ENCODE data around the gene NFAM1.

NFAM1 gene

DNA sequence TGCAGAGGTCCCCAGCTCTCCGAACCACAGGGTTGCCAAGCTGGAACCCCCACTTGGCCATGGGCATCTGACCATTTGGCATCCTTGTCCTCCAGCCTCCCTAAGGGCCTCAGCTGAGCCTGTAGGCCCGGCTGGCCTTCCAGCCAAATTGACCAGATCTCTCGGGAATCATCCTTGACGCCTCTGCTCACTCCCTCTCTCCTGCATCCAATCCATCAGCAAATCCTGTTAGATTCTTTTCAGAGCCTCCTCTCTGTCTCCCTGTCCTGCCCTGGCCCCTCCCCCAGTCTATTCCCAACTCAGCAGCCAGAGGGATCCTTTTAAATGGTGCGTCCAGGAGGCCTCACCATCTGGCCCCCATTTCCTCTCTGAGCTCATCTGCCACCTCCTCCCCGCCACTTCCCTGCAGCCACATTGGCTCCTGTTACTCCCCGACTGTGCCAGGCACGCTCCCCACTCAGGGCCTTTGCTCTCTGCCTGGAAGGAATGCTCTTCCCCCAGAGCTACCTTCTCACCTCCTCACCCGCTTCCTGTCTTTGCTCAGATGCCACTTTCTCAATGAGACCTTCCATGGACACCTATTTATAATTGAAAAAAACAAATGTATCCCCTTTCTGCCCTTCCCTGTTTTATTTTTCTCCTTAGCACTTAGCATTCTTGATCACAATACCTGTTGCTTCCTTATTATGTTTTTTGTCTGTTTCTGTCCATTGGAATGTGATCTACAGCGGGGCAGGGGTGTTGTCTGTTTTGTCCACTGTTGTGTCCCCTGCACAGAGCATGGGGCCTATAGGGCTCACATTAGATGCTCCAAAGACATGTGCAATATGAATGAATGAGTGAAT is 78.1 kb downstream of the NFAM1 start:
- no peak overlapping the region for H3K27ac Mint-ChIP-seq

DNA sequence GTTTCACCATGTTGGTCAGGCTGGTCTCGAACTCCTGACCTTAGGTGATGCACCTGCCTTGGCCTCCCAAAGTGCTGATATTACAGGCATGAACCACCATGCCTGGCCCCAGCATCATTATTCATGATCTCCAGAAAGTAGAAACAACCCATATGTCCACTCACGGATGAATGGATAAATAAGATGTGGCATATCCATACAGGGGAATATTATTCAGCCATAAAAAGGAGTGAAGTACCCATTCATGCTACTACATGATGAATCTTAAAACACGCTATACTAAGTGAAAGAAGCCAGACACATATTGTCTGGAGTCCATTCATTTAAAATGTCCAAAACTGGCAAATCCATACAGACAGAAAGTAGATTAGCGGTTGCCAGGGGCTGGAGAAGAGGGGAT is 81.8 kb downstream of the NFAM1 start:
- peaks cover 6% of the 10 kb centered on the region for H3K27me3 Mint-ChIP-seq
- no peak overlapping the region for H3K27ac Mint-ChIP-seq
- no peak overlapping the region for H3K4me3 Mint-ChIP-seq
- ATAC-seq, result no peak
- peaks cover 4% of the 10 kb centered on the region for H3K4me1 Mint-ChIP-seq
- no peak for DNase-seq
- no peaks in the 10 kb centered on the region for H3K36me3 Mint-ChIP-seq (ENCODE audit: low read depth)
- H3K9me3 Mint-ChIP-seq, result no peaks in the 10 kb centered on the region

More for the DNA sequence above, 78.1 kb downstream of the NFAM1 start:
- Mint-ChIP-seq H3K4me3 (no peak overlapping the region), H3K4me1 (no peaks in the 10 kb centered on the region), H3K27me3 (peaks cover 6% of the 10 kb centered on the region), H3K9me3 (no peaks in the 10 kb centered on the region), H3K36me3 (ENCODE audit: low read depth) (no peaks in the 10 kb centered on the region)
- no peak for ATAC-seq
- no peak for DNase-seq

DNA sequence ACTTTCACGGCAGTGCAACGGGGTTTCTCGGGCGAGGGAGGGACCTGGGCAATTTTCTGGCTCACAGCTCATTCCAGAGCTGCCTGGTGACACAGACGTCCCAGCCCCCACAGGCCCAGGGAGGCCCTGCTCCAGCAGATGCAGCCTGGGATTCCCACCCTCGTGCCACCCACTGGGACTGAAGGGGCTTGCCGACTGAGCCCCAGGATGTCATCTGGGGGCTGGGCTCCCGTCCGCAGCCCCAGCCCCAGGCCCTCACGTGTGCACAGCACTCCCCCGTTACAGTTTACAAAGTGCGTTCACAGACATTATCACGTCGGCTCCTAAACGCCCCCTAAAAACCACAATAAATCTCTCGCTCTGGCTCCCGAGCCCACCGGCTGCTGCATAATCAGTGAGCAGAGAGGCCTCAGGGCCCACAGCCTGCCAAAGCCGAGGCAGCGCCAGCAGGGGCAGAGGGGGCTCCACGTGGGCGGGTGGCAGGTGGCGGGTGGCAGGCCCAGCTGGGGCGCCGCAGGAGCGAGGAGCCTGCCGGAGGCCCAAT is 84.8 kb downstream of the NFAM1 start:
- H3K4me1 Mint-ChIP-seq, result peaks cover 9% of the 10 kb centered on the region
- no peaks in the 10 kb centered on the region for H3K9me3 Mint-ChIP-seq
- DNase-seq (peak; percentile 20), ATAC-seq (no peak)
- H3K36me3 Mint-ChIP-seq (ENCODE audit: low read depth), result no peaks in the 10 kb centered on the region
- H3K27me3 Mint-ChIP-seq, result peaks cover 2% of the 10 kb centered on the region
- H3K27ac Mint-ChIP-seq, result no peak overlapping the region
- no peak overlapping the region for H3K4me3 Mint-ChIP-seq

DNA sequence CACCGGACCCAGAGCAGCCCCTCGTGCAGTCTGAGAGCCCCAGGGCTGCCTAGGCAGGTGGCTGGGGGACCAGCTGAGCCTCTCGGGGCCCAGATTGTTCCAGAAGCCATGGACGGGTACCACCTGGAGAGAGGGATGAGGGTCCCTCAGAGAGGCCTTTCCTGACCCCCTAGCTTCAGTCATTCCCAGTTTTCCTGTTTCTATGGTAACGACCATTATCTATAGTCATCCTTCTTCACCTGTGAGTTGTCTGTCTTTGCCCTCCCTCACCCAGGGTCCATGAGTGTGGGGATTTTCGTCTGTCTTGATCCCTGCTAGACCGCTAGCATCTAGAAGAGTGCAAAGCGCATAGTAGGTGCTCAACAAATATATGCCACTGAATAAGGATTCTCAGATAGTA is 85.5 kb downstream of the NFAM1 start:
- ATAC-seq (no peak), DNase-seq (no peak)
- H3K27me3 Mint-ChIP-seq, result peaks cover 6% of the 10 kb centered on the region
- peaks cover 9% of the 10 kb centered on the region for H3K4me1 Mint-ChIP-seq
- H3K4me3 Mint-ChIP-seq, result no peak overlapping the region
- H3K36me3 Mint-ChIP-seq (ENCODE audit: low read depth), result no peaks in the 10 kb centered on the region
- no peaks in the 10 kb centered on the region for H3K9me3 Mint-ChIP-seq
- no peak overlapping the region for H3K27ac Mint-ChIP-seq

DNA sequence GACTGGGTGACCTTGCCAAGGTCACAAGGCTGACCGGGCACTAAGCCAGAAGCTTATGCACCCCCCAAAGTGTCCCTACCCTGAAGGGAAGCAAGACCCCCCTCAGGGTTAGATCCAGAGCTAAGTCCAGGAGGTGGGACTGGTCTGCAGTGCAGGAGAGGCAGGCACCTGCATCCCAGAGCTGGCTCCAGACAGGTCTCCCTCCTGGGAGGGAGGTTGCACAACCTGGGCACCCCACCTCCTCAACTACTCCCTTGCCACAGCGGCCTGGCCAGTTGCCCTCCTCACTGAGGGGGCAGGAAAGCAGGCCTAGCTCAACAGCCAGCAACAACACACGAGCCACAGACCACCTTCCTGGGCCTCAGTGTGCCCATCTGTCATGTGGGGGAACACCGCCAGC is 86.7 kb downstream of the NFAM1 start:
- Mint-ChIP-seq H3K27me3 (peaks cover 5% of the 10 kb centered on the region), H3K4me3 (no peak overlapping the region), H3K27ac (no peak overlapping the region), H3K36me3 (ENCODE audit: low read depth) (no peaks in the 10 kb centered on the region), H3K9me3 (no peaks in the 10 kb centered on the region), H3K4me1 (peaks cover 9% of the 10 kb centered on the region)
- ATAC-seq (no peak), DNase-seq (no peak)

DNA sequence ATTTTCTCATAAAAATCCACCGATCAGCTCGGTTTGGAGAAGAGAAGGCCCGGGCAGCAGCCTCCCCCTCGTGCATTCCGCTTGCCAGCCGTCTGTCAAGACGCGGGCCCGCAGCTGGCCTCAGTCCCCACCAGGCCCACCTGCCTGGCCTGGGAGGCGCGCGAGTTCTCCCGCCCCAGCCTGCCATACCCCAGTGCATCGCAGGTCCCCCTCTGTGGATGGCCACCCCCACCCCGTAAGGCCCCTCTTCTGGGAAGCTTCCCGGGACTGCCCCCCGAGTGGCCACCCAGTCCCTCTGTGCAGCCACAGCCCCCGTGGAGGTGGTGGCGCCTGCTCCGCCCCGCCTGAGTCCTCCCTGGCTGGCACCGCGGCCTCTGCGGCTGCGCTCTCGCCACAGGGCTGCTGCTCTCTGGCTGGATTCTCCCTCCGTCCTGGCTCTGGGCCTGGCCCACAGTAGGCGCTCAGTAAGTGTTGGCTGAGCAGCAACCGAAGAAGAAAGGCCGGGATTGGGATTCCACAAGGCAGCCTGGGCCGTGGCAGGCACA is 87.8 kb downstream of the NFAM1 start:
- Mint-ChIP-seq H3K4me3 (no peak overlapping the region), H3K36me3 (ENCODE audit: low read depth) (no peaks in the 10 kb centered on the region), H3K9me3 (no peaks in the 10 kb centered on the region), H3K27ac (no peak overlapping the region), H3K4me1 (peaks cover 9% of the 10 kb centered on the region), H3K27me3 (peaks cover 5% of the 10 kb centered on the region)
- ATAC-seq (no peak), DNase-seq (no peak)

DNA sequence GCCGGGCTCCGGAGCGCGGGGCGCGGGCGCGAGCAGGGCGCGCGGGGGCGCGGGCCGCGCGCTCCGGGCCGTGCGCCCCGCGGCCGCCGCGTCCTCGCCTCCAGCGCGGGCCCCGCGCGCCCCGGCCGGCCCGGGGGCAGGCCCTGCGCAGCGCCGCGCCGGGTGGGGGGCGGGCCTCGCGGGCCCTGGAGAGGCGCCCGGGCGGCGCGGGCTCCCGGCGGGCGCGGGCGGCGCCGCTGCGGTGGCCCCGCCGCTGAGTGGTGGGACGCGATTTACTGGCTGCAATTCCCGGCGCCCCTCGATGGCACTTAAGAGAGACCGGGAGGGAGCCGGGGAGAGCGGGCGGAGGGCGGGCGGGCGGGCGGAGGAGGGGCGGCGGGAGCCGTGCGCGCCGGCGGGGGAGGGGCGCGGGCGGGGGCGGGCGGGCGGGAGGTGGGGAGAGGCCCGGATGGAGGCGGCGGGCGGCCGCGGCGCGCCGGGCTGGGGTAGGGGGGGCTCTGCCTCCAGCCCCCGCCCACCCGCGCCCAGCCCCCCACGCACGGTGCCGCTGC is 88.6 kb downstream of the NFAM1 start:
- DNase-seq, result no peak

DNA sequence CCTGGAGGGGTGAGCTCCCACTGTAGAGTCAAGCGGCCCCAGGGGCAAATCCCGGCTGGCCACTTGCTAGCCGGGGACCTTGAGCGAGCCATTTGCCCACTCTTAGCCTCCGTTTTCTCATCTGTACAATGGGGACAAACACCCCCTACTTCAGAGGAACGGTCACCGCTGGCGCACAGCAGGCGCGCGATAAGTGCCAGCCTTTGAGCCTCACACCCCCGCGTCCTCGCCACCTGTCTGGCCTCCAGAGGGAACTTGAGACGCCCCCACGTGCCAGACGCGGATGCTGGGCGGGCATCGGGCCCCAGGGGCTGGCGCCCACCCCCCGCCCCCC is 89.1 kb downstream of the NFAM1 start:
- H3K27me3 Mint-ChIP-seq, result peaks cover 5% of the 10 kb centered on the region
- DNase-seq, result peak; percentile 20
- no peaks in the 10 kb centered on the region for H3K9me3 Mint-ChIP-seq
- H3K36me3 Mint-ChIP-seq (ENCODE audit: low read depth), result no peaks in the 10 kb centered on the region
- no peak for ATAC-seq
- peaks cover 9% of the 10 kb centered on the region for H3K4me1 Mint-ChIP-seq
- H3K27ac Mint-ChIP-seq, result no peak overlapping the region
- H3K4me3 Mint-ChIP-seq, result peak overlapping the region; percentile 32

More for the DNA sequence above, 88.6 kb downstream of the NFAM1 start:
- Mint-ChIP-seq H3K4me1 (peaks cover 9% of the 10 kb centered on the region), H3K27ac (no peak overlapping the region), H3K27me3 (peaks cover 5% of the 10 kb centered on the region), H3K9me3 (no peaks in the 10 kb centered on the region), H3K36me3 (ENCODE audit: low read depth) (no peaks in the 10 kb centered on the region), H3K4me3 (no peak overlapping the region)
- peak; percentile 11 for ATAC-seq

DNA sequence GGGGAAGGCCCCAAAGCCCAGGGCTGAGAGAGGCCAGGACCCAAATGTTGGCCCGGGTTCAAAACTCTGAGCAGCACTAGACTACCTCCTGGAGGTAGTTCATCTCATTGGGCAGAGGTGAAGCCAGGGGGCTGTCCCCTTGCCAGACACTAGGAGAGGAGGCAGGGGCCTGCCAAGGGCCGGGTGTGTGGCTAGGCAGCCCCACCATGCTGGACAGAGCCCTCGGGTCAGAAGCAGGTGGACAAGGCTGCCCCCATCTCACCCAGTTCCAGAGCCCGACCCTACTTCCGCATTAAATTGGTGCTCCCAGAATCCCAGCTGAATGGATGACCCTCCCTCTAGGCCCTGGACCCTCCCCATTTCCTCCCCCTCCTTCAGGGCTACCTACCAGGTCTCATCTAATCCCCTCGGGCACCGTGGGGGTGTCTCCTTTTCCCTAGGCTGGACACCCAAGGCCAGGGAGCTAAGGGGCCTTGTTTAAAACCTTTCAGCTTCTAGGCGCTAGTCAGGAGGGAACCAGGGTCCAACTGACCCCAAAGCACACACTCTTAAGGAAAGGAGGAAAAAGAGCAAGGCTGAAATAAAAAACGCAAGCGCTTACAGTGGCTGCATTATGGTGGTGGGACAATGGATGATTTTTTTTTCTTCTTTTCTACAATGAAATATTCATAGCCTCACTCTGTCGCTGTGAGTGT is 89.6 kb downstream of the NFAM1 start:
- Mint-ChIP-seq H3K27ac (no peak overlapping the region), H3K4me1 (peaks cover 7% of the 10 kb centered on the region), H3K4me3 (peak overlapping the region; percentile 32), H3K27me3 (peaks cover 5% of the 10 kb centered on the region), H3K36me3 (ENCODE audit: low read depth) (no peaks in the 10 kb centered on the region), H3K9me3 (no peaks in the 10 kb centered on the region)
- ATAC-seq (no peak), DNase-seq (no peak)

DNA sequence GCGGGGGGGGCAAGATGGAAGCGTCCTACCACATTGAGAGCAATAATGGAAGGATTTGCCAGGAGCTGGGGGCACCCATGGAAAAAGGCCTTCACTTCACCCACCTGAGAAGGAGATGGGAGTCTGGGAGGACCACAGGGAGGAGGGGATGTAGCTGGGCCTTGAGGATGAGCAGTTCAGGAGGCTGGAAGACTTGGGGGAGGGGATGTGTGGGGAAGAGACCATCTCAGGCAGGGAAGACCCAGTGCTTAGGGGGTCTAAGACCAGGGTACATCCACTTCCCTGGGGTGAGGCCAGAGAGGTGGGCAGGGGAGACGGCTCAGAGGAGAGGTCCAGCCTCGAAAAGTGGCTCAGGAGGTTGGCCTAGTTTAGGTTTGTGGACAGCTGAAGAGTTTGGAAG is 90.4 kb downstream of the NFAM1 start:
- DNase-seq (no peak), ATAC-seq (no peak)
- H3K27ac Mint-ChIP-seq, result no peak overlapping the region
- no peaks in the 10 kb centered on the region for H3K36me3 Mint-ChIP-seq (ENCODE audit: low read depth)
- peaks cover 5% of the 10 kb centered on the region for H3K27me3 Mint-ChIP-seq
- H3K4me3 Mint-ChIP-seq, result no peak overlapping the region
- H3K4me1 Mint-ChIP-seq, result peaks cover 5% of the 10 kb centered on the region
- H3K9me3 Mint-ChIP-seq, result no peaks in the 10 kb centered on the region

DNA sequence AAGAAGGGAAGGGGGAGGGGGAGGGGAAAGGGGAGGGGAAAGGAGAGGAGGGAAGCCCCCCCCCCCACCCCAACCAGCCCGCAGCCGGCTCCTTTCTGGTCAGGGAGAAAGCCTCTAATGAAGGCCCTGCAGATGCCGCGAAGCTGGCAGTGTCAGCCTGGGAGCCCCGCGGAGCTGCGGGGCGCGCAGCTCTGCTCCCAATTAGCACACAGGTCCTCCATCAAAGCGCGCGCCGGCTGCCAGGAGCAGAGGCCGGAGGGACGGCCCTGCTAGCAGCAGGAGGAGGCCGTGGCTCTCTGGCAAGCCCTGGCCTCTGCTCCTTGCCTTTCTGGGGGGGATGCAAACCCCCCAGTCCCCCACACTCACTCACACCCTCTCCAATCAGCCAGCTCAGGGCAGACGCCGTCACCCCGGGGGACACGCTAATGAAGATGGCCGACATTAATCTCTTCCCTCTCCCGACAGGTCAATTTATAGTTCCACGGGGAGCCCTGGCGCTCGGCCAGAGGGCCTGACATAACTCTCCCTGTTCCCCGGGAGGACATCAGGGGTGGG is 91.3 kb downstream of the NFAM1 start:
- Mint-ChIP-seq H3K9me3 (no peaks in the 10 kb centered on the region), H3K4me3 (no peak overlapping the region), H3K4me1 (peaks cover 5% of the 10 kb centered on the region), H3K27me3 (peaks cover 5% of the 10 kb centered on the region), H3K36me3 (ENCODE audit: low read depth) (no peaks in the 10 kb centered on the region), H3K27ac (no peak overlapping the region)
- DNase-seq (no peak), ATAC-seq (no peak)

DNA sequence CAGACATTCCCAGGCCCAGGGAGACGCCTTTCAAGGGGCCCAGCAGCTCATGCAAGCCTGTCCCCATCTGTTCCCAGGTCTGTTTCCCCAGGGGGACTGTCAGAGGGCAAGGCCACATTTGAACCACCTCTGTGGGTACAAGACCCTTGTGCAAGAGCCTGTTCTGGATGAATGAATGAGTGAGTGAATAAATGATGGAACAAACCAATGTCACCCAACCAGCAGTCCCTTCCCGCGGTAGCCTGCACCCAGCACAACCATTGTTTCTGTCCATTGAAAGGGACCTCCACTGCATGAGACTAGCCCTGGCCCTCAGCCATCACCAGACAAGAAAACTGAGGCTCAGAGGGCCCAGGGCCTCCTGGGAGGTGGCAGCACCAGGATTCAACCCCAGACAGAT is 92.1 kb downstream of the NFAM1 start:
- no peak overlapping the region for H3K4me3 Mint-ChIP-seq
- no peaks in the 10 kb centered on the region for H3K9me3 Mint-ChIP-seq
- H3K27me3 Mint-ChIP-seq, result peaks cover 5% of the 10 kb centered on the region
- H3K36me3 Mint-ChIP-seq (ENCODE audit: low read depth), result no peaks in the 10 kb centered on the region
- peaks cover 9% of the 10 kb centered on the region for H3K4me1 Mint-ChIP-seq
- no peak for DNase-seq
- H3K27ac Mint-ChIP-seq, result no peak overlapping the region
- no peak for ATAC-seq

DNA sequence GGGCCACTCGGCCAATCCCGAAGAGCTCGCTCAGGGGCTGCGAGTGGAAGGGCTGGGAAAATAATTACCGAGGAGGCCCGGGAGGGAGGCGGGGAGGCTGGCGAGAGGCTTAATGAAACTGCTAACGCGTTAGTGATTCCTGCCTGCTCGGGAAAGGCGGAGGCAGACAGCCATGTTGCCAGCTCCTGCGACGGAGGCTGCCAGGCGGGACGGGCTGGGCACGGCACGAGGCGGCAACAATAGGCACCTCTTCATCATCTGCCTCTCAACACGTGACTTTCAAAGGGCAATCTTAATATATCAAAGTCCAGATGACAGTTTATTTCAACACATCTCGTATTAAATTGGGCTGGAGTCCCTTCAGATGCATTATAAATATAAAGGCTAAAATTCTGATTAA is 93.7 kb downstream of the NFAM1 start:
- H3K27me3 Mint-ChIP-seq, result peaks cover 5% of the 10 kb centered on the region
- no peak for DNase-seq
- no peaks in the 10 kb centered on the region for H3K36me3 Mint-ChIP-seq (ENCODE audit: low read depth)
- H3K4me1 Mint-ChIP-seq, result peaks cover 10% of the 10 kb centered on the region
- no peak overlapping the region for H3K27ac Mint-ChIP-seq
- no peak for ATAC-seq
- no peak overlapping the region for H3K4me3 Mint-ChIP-seq
- H3K9me3 Mint-ChIP-seq, result no peaks in the 10 kb centered on the region

DNA sequence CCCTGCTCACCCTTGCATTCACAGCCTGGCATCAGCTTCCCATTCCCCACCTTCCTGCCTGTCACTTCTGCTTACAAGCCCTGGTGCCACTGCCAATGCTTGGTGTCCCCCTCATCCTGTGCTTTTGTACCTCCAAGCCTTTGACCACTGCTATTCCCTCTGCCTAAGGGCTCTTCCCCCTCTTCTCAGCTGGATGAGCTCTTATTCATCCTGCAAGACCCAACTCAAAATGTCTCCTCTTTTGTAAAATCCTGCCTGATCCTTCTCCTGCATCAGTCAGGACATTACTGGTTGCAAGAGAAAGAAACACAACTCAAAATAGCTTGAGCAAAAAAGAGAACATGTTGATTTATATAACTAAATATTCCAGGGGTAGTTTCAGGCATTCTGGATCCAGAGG is 94.8 kb downstream of the NFAM1 start:
- DNase-seq, result no peak
- H3K9me3 Mint-ChIP-seq, result no peaks in the 10 kb centered on the region
- H3K36me3 Mint-ChIP-seq (ENCODE audit: low read depth), result no peaks in the 10 kb centered on the region
- no peak overlapping the region for H3K4me3 Mint-ChIP-seq
- peaks cover 5% of the 10 kb centered on the region for H3K4me1 Mint-ChIP-seq
- peaks cover 5% of the 10 kb centered on the region for H3K27me3 Mint-ChIP-seq
- H3K27ac Mint-ChIP-seq, result no peak overlapping the region
- no peak for ATAC-seq

All from activated naive CD8-positive, alpha-beta T cell treated with anti-CD3 and anti-CD28 coated beads, Interleukin-2, amount 50 U/mL, for 24 hours (primary cell).